Heart left ventricle (tissue), 16 donors: ENCODE measurements around the gene HAVCR2. TPM values are rescaled to one million over a fixed set of nuclear protein-coding genes. Genes with fewer than 3 reads are reported as not detected.

ENCODE experiments used
- ATAC-seq, 4 donors: fragments of 200-7000 bp; cut with Tn5 transposase; one replicate each; pipeline ENCODE4 v1.9.1; 2020 to 2022; ENCODE audit warnings: moderate library complexity in 4 of 4, mild to moderate bottlenecking in 3 of 4, moderate number of reproducible peaks in 1 of 4
- DNase-seq, 5 donors: peaks; one replicate each; pipeline ENCODE4 v3.0.0-alpha.2; 2020
- H3K27ac ChIP-seq, 12 donors: fragments of 200-600 bp; sonication (generic) in 4 of 12; one replicate each; pipeline versions ENCODE4 v1.5.0 to v1.8.0; 2016 to 2022; ENCODE audit warnings: mild to moderate bottlenecking in 2 of 12
- H3K27me3 ChIP-seq, 9 donors: fragments of 200-600 bp; sonication (generic) in 2 of 9; one replicate each; pipeline versions ENCODE4 v1.5.1 to v1.8.0; 2016 to 2022; ENCODE audit warnings: mild to moderate bottlenecking in 3 of 9
- H3K36me3 ChIP-seq, 9 donors: fragments of 200-600 bp; sonication (generic) in 2 of 9; one replicate each; pipeline versions ENCODE4 v1.5.0 to v1.8.0; 2018 to 2022; ENCODE audit warnings: mild to moderate bottlenecking in 2 of 9
- H3K4me1 ChIP-seq, 12 donors: fragments of 200-600 bp; sonication (generic) in 4 of 12; one replicate each; pipeline versions ENCODE4 v1.5.0 to v1.8.0; 2016 to 2022; ENCODE audit warnings: mild to moderate bottlenecking in 3 of 12
- H3K4me3 ChIP-seq, 12 donors: fragments of 200-600 bp; sonication (generic) in 4 of 12; one replicate each; pipeline versions ENCODE4 v1.5.0 to v1.8.0; 2017 to 2022; ENCODE audit warnings: mild to moderate bottlenecking in 9 of 12, moderate library complexity in 4 of 12
- H3K9me3 ChIP-seq, 12 donors: fragments of 200-600 bp; sonication (generic) in 4 of 12; one replicate each; pipeline versions ENCODE4 v1.5.0 to v1.8.0; 2016 to 2022; ENCODE audit warnings: mild to moderate bottlenecking in 1 of 12
- POLR2A ChIP-seq, 2 donors: fragments of 450-650 bp; IDR thresholded peaks; one replicate each; pipeline ENCODE4 v1.6.1; 2017; ENCODE audit warnings: antibody characterized with exemption in 2 of 2, mild to moderate bottlenecking in 2 of 2, moderate library complexity in 2 of 2
- WGBS, 4 donors: extraction: QIAGEN DNeasy Blood & Tissue Kit in 2 of 4; methylation state at CpG; one replicate each; pipeline versions ENCODE4 v1.1.5 to v1.1.7; 2013 to 2018; 5-methylcytosine and 5-hydroxymethylcytosine counted together
- intact Hi-C, 10 donors: fragments of 100-400 bp; cut with DNase I; formaldehyde crosslinking; loops; one replicate each; pipeline versions ENCODE4 v1.11.1 to v1.14.2; 2022
- polyA plus RNA-seq, 2 donors: library from polyadenylated mRNA; stranded (reverse); fragments of 200-250 nt; gene quantifications; one replicate each; pipeline ENCODE4 v1.2.3, GENCODE V29; 2013
- total RNA-seq, 9 donors: library from RNA; depleted of rRNA in 2 of 9; stranded (reverse); fragments of >200 nt in 2 of 9; fragmentation: NEBNext Ultra II Directional in 3 of 9; extraction: Animal tissue kit (Norgen Biotek cat#: 25700) in 3 of 9; gene quantifications; one replicate each; pipeline versions ENCODE4 v1.1.0 to v1.2.4, GENCODE V29; 2016 to 2023
- TF ChIP-seq, protein P1 (sequence below), 12 donors: fragments of 200-600 bp; sonication (generic) in 4 of 12; IDR thresholded peaks; one replicate each; pipeline versions ENCODE4 v1.5.0 to v1.8.0; 2018 to 2022; ENCODE audit warnings: antibody characterized with exemption in 12 of 12, mild to moderate bottlenecking in 5 of 12
- donor health status: ischemic (EF 13 %, LVEDD 7.1; RV severe dilation, severe dysfunction).
- donor health status: healthy with polysubstance abuse.
- donor health status: DM: no; HTN: yes; CAD: no.
- donor health status: DM: no; HTN: no; CAD: no.
- donor health status: ischemic (EF 25% LVEDD 6.9; RV normal size, moderate dysfunction).
- donor health status: ischemic (EF 25% LVEDD 5.7; RV mildly dilated, moderate dysfunction).
- donor health status: healthy.
- donor health status: DM: yes; HTN: yes; CAD: no.
- donor health status: ischemic (EF 35%, LVEDD 5.7; RV mildly dilated, moderate dysfunction).
- donor health status: nonischemic (EF 11% LVEDD 7.7; RV severe dilation, severe dysfunction).
- donor health status: DM: yes; HTN: yes; CAD: no.
- donor health status: PGD.
- donor health status: ischemic (EF 29% LVEDD 5.4; RV normal size, mild dysfunction).
- donor health status: nonischemic (EF 23%, LVEDD 6.1; RV moderate dilation, normal function).

The HAVCR2 gene
- total and polyA plus RNA-seq, 11 donors, result 0.80 to 39.2 (median 1.9) TPM

DNA sequence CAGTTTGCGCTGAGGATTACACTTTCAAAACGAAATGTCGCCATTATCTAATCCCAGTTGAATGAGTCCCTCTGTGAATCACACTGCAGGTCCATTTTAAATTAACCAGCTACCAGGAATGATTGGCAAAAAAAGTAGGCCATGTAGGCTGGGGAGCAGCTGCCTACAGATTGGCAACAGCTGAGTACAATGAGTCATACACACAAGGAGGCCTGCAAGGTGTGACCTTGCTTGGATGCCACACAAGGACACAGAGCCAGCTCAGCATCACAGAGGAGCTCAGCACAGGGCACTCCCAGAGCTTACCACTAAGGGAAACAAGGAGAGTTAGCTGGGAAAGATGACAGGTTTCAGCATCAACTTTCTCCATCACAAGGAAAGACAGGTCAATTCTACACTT, 62.8 kb downstream of the HAVCR2 start:
- ATAC-seq, result peak; percentile 89 to 100 (median 99)
- intact Hi-C loops, result no loop called here
- peaks cover 0 to 5% (median 0%) of the 10 kb centered on the region in 12 donors for H3K4me1 ChIP-seq
- H3K4me3 ChIP-seq, result no peak overlapping the region
- DNase-seq, result peak; percentile 45 to 75 (median 63)
- WGBS, 4 donors, result 61 to 75% (median 67%) methylated on average over 3 of the region's 3 CpGs
- peak overlapping the region in 6 of 12 donors; percentile 27 to 55 (median 42) for H3K27ac ChIP-seq
- no peaks in the 10 kb centered on the region for H3K9me3 ChIP-seq
- no peaks in the 10 kb centered on the region for H3K36me3 ChIP-seq
- TF ChIP-seq, protein P1, sequence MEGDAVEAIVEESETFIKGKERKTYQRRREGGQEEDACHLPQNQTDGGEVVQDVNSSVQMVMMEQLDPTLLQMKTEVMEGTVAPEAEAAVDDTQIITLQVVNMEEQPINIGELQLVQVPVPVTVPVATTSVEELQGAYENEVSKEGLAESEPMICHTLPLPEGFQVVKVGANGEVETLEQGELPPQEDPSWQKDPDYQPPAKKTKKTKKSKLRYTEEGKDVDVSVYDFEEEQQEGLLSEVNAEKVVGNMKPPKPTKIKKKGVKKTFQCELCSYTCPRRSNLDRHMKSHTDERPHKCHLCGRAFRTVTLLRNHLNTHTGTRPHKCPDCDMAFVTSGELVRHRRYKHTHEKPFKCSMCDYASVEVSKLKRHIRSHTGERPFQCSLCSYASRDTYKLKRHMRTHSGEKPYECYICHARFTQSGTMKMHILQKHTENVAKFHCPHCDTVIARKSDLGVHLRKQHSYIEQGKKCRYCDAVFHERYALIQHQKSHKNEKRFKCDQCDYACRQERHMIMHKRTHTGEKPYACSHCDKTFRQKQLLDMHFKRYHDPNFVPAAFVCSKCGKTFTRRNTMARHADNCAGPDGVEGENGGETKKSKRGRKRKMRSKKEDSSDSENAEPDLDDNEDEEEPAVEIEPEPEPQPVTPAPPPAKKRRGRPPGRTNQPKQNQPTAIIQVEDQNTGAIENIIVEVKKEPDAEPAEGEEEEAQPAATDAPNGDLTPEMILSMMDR (IDR thresholded peaks at IDR 0.05), result no peak
- no peak for TF ChIP-seq POLR2A (IDR thresholded peaks at IDR 0.05)
- H3K27me3 ChIP-seq, result no peaks in the 10 kb centered on the region

DNA sequence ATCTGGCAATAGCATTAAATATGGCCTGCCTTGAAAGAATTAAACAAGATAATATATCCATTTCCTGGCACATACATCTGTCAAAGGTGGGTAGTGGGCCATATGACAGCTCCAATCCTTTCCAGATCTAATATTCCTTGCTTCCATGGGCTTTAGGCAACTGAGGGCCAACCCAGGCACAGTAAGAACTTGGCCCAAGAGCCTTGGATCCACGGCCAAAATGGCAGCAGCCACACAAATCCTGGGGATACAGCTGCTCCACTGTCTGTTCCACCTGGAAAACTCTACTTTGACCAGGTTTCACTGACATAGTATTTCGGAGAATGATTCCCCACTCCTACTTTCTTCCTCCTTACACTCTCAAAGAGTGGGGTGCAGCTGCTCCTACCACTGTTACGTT, 63.2 kb downstream of the HAVCR2 start:
- Histone ChIP-seq H3K4me3 (no peak overlapping the region), H3K27ac (peak overlapping the region in 6 of 12 donors; percentile 27 to 55 (median 40)), H3K9me3 (no peaks in the 10 kb centered on the region), H3K27me3 (no peaks in the 10 kb centered on the region), H3K36me3 (no peaks in the 10 kb centered on the region), H3K4me1 (peaks cover 0 to 5% (median 0%) of the 10 kb centered on the region in 12 donors)
- DNase-seq (no peak), ATAC-seq (peak in 1 of 4 donors; percentile 13)
- WGBS, 4 donors, result 48 to 75% (median 58%) methylated on average over 3 of the region's 3 CpGs
- no peak for TF ChIP-seq POLR2A (IDR thresholded peaks at IDR 0.05)
- TF ChIP-seq, protein P1 (IDR thresholded peaks at IDR 0.05), result no peak
- intact Hi-C loops, result no loop called here

DNA sequence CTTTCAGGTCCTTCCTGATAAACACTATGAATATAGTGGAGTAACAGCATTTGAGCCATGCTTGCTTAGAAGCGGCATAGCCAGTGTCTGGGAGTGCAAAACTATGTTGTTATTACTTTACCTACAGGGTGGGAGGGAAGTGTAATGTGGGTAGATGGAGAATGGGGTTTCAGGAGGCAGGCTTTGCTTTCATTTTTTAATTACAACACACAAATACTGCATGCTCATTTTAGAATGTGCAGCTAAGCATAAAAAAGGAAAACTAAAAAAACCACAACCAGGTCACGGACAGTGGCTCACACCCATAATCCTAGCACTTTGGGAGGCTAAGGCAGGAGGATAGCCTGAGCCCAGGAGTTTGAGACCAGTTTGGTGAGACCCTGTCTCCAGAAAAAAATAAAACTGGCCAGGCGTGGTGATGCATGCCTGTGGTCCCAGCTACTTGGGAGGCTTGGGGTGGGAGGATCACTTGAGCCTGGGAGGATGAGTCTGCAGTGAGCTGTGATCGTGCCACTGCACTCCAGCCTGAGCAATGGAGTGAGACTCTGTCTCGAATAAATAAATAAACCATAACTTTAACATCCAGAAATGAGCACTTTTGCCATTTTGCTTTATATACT, 70.2 kb downstream of the HAVCR2 start:
- Histone ChIP-seq H3K9me3 (no peaks in the 10 kb centered on the region), H3K27me3 (no peaks in the 10 kb centered on the region), H3K4me1 (no peaks in the 10 kb centered on the region), H3K27ac (no peak overlapping the region), H3K4me3 (no peak overlapping the region), H3K36me3 (no peaks in the 10 kb centered on the region)
- DNase-seq, result no peak
- WGBS, 4 donors, result 78 to 88% (median 84%) methylated on average over 5 of the region's 5 CpGs
- ATAC-seq, result no peak
- intact Hi-C loops, result no loop called here
- no peak for TF ChIP-seq POLR2A (IDR thresholded peaks at IDR 0.05)
- TF ChIP-seq, protein P1 (IDR thresholded peaks at IDR 0.05), result no peak

Other genes with a start within 250 kb of the HAVCR2 start
- gene TIMD4, start 145.8 kb downstream of the HAVCR2 start, total RNA-seq, result 10 to 100 TPM in 1 of 9 donors, under 1 TPM in 2, not detected in 6; 0.42 to 14.8 (median 0.45) TPM
- not detected for gene TIMD4, start 145.8 kb downstream of the HAVCR2 start, polyA plus RNA-seq
- gene HAVCR1, start 49.9 kb downstream of the HAVCR2 start, total RNA-seq, result under 1 TPM in 2 of 9 donors, not detected in 7; 0.18 to 0.56 TPM
- not detected for gene HAVCR1, start 49.9 kb downstream of the HAVCR2 start, polyA plus RNA-seq
- 10 to 100 TPM in 2 of 9 donors, 1 to 10 TPM in 7; 6.9 to 11.0 (median 9.6) TPM for gene MED7, start 33.8 kb upstream of the HAVCR2 start, total RNA-seq
- 1 to 10 TPM; 9.2 to 9.8 TPM for gene MED7, start 33.8 kb upstream of the HAVCR2 start, polyA plus RNA-seq
- not detected for gene GARIN3, start 57.2 kb upstream of the HAVCR2 start, total RNA-seq
- not detected for gene GARIN3, start 57.2 kb upstream of the HAVCR2 start, polyA plus RNA-seq
- gene ITK, start 71.8 kb upstream of the HAVCR2 start, total RNA-seq, result 1 to 10 TPM in 2 of 9 donors, under 1 TPM in 7; 0.09 to 7.3 (median 0.44) TPM
- gene ITK, start 71.8 kb upstream of the HAVCR2 start, polyA plus RNA-seq, result under 1 TPM; 0.25 to 0.42 TPM
- gene CYFIP2, start 157.1 kb upstream of the HAVCR2 start, total RNA-seq, result 10 to 100 TPM; 27.3 to 62.7 (median 39.1) TPM
- 10 to 100 TPM; 23.2 TPM for gene CYFIP2, start 157.1 kb upstream of the HAVCR2 start, polyA plus RNA-seq